Suppressor macrophage treated with lipopolysaccharide for 1 hour (primary cell): ENCODE measurements around the gene GTF2F1.
"Not testable (repeated sequence)": the region's sequence is repeated elsewhere in the genome, so short reads cannot be mapped to it uniquely, and the experiment has no call there.

Experiments
- DNase-seq, 3 donors: peaks; one replicate each; pipeline ENCODE4 v3.0.0-alpha.2; 2020 to 2022

The GTF2F1 gene, protein sequence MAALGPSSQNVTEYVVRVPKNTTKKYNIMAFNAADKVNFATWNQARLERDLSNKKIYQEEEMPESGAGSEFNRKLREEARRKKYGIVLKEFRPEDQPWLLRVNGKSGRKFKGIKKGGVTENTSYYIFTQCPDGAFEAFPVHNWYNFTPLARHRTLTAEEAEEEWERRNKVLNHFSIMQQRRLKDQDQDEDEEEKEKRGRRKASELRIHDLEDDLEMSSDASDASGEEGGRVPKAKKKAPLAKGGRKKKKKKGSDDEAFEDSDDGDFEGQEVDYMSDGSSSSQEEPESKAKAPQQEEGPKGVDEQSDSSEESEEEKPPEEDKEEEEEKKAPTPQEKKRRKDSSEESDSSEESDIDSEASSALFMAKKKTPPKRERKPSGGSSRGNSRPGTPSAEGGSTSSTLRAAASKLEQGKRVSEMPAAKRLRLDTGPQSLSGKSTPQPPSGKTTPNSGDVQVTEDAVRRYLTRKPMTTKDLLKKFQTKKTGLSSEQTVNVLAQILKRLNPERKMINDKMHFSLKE

GRCh38 chr19:6393074-6393982 is at the start of gene GTF2F1:
Gene GTF2F1, minus strand, starts transcription at chr19:6393164. Its CDS starts 169 bp downstream, at chr19:6392995.
- DNase-seq, result peak; percentile 92 to 94 (median 92)

GRCh38 chr19:6442087-6442688 is 49.2 kb upstream of the GTF2F1 start:
- no peak for DNase-seq

GRCh38 chr19:6440905-6441304 is 47.9 kb upstream of the GTF2F1 start:
- no peak for DNase-seq

GRCh38 chr19:6439743-6440142 is 46.8 kb upstream of the GTF2F1 start:
- no peak for DNase-seq

DNA sequence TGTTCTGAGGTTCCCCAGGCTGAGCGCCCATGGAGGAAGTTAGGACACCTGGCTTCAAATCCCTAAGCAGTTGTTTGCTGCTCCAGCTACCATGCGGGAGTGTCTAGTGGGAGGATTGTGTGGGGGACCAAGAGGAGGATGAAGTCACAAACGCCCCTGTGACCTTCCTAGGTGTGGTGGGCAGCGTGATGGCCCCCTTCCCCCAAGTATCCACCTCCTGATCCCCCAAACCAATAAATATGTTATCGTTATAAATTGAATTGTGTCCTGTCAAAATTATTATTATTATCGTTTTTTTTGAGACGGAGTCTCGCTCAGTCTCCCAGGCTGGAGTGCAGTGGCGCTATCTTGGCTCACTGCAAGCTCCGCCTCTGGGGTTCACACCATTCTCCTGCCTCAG is 40.7 kb upstream of the GTF2F1 start, which contains the start of gene SLC25A41:
TSS of gene SLC25A41 (minus strand) at position 101 of the 400 bp plus-strand sequence. CDS start at position 31, 70 bp downstream.
- DNase-seq, result no peak

DNA sequence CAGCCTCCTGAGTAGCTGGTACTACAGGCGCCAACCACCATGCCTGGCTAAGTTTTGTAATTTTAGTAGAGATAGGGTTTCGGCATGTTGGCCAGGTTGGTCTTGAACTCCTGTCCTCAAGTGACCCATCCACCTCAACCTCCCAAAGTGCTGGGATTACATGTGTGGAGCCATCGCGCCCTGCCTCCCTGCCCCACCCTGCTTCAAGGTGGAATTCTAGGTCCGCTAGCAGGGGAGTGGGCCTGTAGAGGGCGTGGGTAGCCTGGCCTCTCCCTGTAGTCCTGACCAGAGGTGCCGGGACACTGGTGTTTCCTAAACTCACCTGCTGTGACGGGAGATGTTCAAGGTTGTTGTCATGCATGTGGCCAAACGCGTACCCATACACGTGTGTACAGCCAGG is 40.2 kb upstream of the GTF2F1 start:
- no peak for DNase-seq

GRCh38 chr19:6431891-6432290 is 38.9 kb upstream of the GTF2F1 start:
- DNase-seq, result no peak

GRCh38 chr19:6429419-6430221 is 36.7 kb upstream of the GTF2F1 start:
- no peak for DNase-seq

GRCh38 chr19:6428692-6429418 is 35.9 kb upstream of the GTF2F1 start:
- DNase-seq, result not testable (repeated sequence)

DNA sequence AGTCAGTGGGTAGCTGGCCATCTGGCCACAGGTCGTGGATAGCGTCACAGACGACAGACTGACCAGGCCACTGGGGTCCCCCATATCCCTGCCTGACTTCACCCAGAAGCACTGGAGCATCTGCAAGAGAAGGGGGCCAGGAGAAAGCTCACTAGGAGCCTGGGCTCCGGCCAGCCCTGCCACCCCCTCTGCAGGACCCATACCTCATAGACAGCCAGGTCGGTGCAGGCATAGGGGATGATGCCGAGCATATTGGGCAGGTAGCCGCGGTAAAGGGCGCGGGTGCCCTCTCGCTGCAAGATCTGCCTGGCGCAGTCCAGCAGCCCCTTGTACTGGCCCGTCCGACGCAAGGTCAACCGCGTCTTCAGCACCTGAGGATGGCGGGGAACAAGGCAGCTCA is 34.2 kb upstream of the GTF2F1 start:
- DNase-seq, result no peak

GRCh38 chr19:6425732-6426620 is 33.0 kb upstream of the GTF2F1 start:
- DNase-seq, result peak in 2 of 3 donors; percentile 13 to 18

- DNase-seq, result peak; percentile 99 to 100 (median 100)
These were observed 32.2 kb upstream of the GTF2F1 start for GRCh38 chr19:6424939-6425731.

- peak in 2 of 3 donors; percentile 14 to 56 for DNase-seq
These were observed 31.4 kb upstream of the GTF2F1 start, which contains the start of gene KHSRP for GRCh38 chr19:6424195-6424938. Gene KHSRP, minus strand, starts transcription at chr19:6424811. Its CDS starts 110 bp downstream, at chr19:6424701.

GRCh38 chr19:6423499-6424194 is 30.7 kb upstream of the GTF2F1 start:
- DNase-seq, result peak; percentile 46 to 69 (median 52)

DNA sequence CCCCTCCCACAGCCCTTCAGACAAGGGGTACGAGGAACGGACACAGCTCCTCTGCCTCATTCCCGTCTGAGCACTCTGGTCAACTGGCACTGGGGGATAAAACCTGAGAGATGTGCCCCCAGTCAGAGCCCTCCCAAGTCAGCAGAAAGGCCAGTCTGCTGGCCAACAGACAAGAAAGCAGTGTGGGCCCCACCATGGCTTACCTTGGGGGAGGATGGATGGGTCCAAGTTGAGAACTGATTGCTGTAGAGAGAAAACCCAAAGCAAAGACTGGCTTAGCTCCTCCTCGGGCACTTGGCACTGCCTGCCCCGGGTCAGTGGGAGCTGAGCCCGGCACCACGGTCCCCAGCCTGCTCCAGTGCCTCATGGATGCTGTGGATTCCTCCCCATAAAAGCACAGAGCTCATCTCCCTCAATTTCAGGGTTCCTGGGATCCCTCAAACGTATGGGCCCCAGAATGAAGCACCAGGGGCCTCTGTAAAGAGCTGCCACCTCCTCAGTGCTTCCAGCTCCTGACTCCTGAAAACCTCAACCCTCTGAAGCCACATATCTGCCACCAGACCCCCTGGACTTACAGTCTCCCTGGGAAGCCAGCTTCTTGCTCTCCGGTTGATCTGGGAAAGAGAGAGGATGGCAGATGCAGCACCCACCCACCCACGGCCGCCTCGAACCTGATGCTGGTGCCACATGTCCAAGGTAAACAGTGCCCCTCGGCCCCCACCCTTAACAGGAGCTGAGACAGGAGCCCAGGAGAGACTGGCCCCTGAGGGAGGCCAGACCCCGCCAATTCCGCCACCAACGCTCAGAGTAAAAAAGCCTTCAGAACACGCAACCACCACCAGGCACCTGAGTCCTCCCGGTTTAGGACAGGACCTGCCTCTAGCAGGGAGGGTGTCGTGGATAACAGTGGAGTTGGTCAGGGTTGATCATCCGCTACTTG is 28.4 kb upstream of the GTF2F1 start:
- no peak for DNase-seq

GRCh38 chr19:6418562-6418932 is 25.6 kb upstream of the GTF2F1 start:
- DNase-seq, result no peak
